SH-SY5Y (cell line): ENCODE results near the gene KLHL17.

Experiments used
- GATA2 ChIP-seq: IDR thresholded peaks from 2 replicates; pipeline ENCODE4 v1.6.1; 2011; ENCODE audit warnings: mild to moderate bottlenecking, low read depth, low read length
- GATA3 ChIP-seq: IDR thresholded peaks from 2 replicates; pipeline ENCODE4 v1.6.1; 2011; ENCODE audit warnings: low read depth, mild to moderate bottlenecking, low read length, moderate library complexity

DNA sequence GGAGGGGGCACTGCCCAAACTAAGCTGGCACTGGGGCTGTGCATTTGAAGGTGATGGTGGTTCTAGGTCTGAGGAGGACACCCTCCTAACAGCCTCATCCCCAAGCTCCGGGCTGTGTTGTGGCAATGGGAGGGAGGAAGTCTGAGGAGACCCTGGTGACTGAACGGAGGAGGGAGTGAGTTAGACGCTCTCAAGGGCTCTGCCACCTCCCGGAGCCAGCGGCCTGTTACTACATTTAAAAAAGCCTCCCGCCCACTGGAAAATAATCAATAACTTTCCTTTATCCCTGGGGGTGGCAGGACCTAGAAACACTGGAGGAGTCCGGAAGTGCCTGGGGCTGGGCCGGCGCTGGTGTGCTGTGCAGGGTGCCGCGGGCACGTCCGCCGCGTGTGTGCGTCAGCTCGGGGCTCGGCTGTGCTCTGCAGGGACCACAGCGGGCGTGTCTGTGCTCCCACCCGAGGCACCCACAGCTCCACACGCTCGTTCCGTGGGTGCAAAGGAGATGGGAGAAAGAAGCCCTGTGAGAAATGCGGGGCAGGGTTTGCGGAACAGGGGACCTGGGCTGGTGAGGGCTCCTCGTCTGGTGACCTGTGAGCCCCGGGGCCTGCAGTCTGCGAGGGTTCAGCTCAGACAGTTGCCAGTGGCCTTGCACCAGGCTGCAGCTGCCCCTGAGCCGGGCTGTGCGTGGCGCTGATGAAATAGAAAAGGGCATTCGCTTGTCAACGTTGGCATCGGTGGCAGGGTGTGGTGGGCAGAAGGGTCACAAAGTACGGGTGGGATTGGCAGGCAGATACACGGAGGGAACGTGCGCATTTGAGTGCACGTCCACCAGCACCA, 31.3 kb upstream of the KLHL17 start:
- TF ChIP-seq GATA2 (no peak), GATA3 (no peak)
